UCSD-AML1 (cell line): ENCODE data around the gene PRKCE.
"Not testable (repeated sequence)": the region's sequence is repeated elsewhere in the genome, so short reads cannot be mapped to it uniquely, and the experiment has no call there.

Experiments
- DNase-seq: peaks from one replicate; lab custom pipeline; 2025; ENCODE audit not compliant: unreplicated experiment; lab: John Stamatoyannopoulos, UW

The PRKCE gene

GRCh38 chr2:45882707-45883602 is 231.5 kb downstream of the PRKCE start:
- no peak for DNase-seq

GRCh38 chr2:45883603-45884000 is 232.1 kb downstream of the PRKCE start:
- no peak for DNase-seq

GRCh38 chr2:45884126-45884525 is 232.7 kb downstream of the PRKCE start:
- no peak for DNase-seq

GRCh38 chr2:45885171-45885621 is 233.7 kb downstream of the PRKCE start:
- no peak for DNase-seq

- no peak for DNase-seq
Measured at GRCh38 chr2:45886171-45886663, 234.7 kb downstream of the PRKCE start.

GRCh38 chr2:45888167-45888566 is 236.7 kb downstream of the PRKCE start:
- no peak for DNase-seq

GRCh38 chr2:45888641-45889040 is 237.2 kb downstream of the PRKCE start:
- no peak for DNase-seq

- no peak for DNase-seq
Measured at GRCh38 chr2:45889053-45889452, 237.6 kb downstream of the PRKCE start.

- no peak for DNase-seq
Measured at GRCh38 chr2:45889620-45890370, 238.3 kb downstream of the PRKCE start.

- DNase-seq: not testable (repeated sequence)
Measured at GRCh38 chr2:45890371-45890646, 238.8 kb downstream of the PRKCE start.

- DNase-seq: no peak
Measured at GRCh38 chr2:45890819-45891218, 239.3 kb downstream of the PRKCE start.

- DNase-seq: no peak
Measured at GRCh38 chr2:45891719-45892424, 240.4 kb downstream of the PRKCE start.

GRCh38 chr2:45892425-45892745 is 240.9 kb downstream of the PRKCE start:
- no peak for DNase-seq

GRCh38 chr2:45892757-45893156 is 241.3 kb downstream of the PRKCE start:
- no peak for DNase-seq

- no peak for DNase-seq
Measured at GRCh38 chr2:45894211-45894610, 242.7 kb downstream of the PRKCE start.

- DNase-seq: no peak
Measured at GRCh38 chr2:45895241-45895861, 243.9 kb downstream of the PRKCE start.

- DNase-seq: no peak
Measured at GRCh38 chr2:45896311-45896710, 244.8 kb downstream of the PRKCE start.

GRCh38 chr2:45897842-45898241 is 246.4 kb downstream of the PRKCE start:
- no peak for DNase-seq

GRCh38 chr2:45898819-45899218 is 247.3 kb downstream of the PRKCE start:
- DNase-seq: no peak

- no peak for DNase-seq
Measured at GRCh38 chr2:45899926-45900325, 248.5 kb downstream of the PRKCE start.

GRCh38 chr2:45901468-45902032 is 250.1 kb downstream of the PRKCE start:
- no peak for DNase-seq
